Hematopoietic multipotent progenitor cell treated with erythropoietin and hydrocortisone succinate and interleukin-3 and kit ligand, for 6 days (in vitro differentiated cells): ENCODE data around the gene FMO5.
"Not testable (repeated sequence)": the region's sequence is repeated elsewhere in the genome, so short reads cannot be mapped to it uniquely, and the experiment has no call there.

Source experiments
- DNase-seq: peaks from one replicate; pipeline ENCODE4 v3.0.0-alpha.2; 2015

The FMO5 gene

DNA sequence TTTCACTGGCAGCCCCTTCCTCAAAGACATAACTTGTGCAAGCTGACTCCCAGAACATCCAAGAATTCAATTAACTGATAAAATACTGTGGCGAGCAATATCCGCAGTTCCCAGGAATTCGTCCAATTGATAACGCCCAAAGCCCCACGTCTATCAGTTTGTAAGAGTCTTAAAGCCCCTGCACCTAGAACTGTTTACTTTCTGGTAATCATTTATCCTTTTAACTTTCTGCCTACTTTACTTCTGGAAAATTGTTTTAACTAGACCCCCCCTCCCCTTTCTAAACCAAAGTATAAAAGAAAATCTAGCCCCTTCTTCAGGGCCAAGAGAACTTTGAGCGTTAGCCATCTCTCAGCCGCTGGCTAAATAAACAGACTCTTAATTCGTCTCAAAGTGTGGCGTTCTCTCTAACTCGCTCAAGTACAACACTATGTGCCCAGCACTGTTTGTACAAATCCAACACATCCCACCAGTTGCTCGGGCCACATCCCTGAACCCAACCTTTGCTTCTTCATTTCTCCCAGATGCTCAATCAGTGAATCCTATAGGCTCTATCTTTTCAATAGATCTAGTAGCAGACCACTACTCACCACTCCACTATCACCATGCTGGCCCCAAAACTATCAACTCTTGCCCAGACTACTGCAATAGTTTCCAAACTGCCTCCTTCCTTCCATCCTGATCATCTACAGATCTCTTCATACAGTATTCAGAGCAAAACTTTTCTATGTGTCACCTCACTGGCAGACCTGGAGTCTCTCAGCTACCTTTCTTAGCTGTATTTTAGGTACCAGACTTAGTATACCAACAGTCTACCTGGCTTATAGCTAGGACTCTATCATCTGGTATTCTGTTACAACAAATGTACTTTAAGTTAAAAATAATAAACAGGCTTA, 14.0 kb upstream of the FMO5 start:
- DNase-seq, result no peak

DNA sequence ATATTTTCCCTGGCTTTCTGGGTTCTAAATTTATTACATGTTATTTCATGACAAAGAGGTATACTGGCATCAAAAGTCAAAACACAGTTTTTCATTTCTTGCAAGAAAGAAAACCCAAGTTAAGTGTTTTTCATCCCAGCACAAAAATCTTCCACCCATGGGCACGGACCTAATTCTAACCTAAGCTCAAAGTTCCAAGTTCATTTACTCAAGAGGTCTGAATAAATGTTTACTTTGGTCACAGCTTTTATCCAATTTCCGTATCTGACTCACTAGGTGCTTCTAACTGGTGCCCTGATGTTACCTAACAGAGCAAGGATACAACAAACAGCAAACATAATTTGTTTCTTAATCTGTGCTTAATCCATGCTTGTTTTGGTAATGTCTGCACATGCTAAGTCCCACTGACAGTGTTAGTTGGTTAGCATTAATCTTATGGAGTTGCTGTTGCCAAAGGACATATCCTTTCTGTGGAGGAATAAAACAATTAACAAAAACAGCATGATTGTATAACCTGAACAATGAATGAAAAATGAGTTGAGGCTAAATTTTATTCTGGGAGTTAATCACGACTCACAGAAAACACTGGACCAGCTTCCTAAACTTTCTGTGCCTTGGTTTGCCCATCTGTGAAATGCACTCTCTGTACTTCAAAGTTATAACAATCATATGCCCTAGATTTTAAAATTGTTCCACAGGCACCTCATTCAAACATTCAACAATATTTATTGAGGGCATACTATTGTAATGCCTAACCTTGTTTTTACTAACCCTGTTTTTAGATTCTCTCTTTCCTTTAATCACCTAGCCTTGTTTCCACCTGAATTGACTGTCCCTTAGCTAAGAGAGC, 13.1 kb upstream of the FMO5 start:
- no peak for DNase-seq

DNA sequence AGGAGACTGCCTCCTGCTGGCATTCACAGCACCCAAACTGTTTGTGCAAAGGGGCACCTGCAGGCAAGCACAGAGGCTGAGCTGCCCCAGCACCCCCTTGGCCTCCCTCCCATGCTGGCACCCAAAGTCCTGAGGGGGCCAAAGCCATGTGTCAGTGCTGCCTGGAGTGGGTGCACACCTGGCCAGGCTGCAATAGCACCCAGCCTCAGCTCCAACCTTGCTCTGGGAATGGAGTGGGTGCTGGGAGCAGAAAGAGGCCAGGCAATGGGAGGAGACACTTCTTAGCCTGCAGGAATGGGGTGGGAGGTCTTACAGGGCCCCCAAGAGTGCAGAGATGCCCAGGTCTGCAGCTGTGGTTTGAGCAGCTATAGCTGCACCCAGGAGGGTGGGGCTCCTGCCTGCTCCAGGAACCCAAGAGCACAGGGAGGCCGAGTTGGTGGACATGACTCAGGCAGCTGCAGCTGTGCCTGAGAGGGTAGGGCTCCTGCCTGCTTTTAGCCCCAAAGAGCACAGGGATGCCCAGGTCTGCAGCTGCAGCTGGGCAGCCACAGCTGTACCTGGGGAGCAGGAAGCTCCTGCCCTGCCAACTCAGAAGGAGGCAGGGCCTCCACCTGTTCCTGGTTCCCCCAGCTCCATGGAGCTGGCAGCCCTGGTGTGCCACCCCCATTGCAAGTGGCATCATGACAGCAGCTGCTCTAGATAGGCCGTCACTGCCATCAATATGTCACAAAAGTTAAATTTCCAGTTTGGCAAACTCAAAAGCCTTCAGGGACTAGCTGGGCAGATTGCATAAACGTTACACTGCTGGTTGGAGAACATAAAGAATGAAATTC, 12.0 kb upstream of the FMO5 start:
- no peak for DNase-seq

DNA sequence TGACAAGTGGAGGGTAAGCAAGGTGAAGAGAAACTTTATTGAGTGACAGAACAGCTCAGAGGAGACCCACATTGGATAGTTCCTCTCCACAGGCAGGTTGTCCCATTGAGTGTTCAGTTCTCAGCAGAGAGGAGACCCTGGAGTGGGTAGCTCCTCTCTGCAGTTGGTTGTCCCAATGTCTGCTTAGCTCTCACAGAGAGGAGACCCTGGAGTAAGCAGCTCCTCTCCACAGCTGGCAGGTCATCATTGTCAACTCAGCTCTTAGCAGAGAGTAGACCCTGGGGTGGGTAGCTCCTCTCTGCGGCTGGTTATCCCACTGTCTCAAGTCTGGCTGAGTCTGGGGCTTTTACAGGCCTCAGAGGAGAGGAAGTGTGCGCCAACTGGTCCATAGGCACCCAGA, 11.3 kb upstream of the FMO5 start:
- DNase-seq, result no peak

DNA sequence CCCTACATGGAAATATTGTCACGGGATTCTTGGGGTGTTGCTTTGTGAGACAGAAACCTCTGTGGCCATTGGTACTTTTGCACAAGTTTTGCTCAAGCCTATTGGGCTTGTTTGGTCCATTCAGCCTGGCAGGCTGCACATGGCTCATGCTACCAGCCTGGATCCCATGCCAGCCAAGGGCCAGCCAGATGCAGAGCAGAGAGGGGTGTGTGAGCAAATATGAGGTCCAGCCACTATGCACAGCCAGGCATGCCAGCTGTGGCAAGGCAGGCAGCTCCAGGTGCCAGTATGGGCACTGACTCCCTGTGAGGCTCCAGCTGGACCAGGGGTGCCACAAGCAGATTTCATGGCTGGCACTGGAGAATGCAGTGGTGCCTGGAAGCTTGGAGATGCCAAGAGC, 10.7 kb upstream of the FMO5 start:
- no peak for DNase-seq

DNA sequence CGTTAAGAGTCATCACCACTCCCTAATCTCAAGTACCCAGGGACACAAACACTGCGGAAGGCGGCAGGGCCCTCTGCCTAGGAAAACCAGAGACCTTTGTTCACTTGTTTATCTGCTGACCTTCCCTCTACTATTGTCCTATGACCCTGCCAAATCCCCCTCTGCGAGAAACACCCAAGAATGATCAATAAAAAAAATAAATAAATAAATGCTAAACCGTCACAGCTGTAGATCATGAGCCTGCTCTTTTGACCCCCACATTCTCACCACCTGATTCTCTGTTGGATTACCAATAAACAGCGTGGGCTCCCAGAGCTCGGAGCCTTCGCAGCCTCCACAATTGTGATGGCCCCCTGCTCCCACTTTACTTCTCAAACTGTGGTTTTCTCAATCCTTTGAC, 8.8 kb upstream of the FMO5 start:
- not testable (repeated sequence) for DNase-seq

DNA sequence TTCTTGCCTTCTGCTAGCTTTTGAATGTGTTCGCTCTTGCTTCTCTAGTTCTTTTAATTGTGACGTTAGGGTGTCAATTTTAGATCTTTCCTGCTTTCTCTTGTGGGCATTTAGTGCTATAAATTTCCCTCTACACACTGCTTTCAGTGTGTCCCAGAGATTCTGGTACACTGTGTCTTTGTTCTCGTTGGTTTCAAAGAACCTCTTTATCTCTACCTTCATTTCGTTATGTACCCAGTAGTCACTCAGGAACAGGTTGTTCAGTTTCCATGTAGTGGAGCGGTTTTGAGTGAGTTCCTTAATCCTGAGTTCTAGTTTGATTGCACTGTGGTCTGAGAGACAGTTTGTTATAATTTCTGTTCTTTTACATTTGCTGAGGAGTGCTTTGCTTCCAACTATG, 5.9 kb upstream of the FMO5 start:
- not testable (repeated sequence) for DNase-seq

DNA sequence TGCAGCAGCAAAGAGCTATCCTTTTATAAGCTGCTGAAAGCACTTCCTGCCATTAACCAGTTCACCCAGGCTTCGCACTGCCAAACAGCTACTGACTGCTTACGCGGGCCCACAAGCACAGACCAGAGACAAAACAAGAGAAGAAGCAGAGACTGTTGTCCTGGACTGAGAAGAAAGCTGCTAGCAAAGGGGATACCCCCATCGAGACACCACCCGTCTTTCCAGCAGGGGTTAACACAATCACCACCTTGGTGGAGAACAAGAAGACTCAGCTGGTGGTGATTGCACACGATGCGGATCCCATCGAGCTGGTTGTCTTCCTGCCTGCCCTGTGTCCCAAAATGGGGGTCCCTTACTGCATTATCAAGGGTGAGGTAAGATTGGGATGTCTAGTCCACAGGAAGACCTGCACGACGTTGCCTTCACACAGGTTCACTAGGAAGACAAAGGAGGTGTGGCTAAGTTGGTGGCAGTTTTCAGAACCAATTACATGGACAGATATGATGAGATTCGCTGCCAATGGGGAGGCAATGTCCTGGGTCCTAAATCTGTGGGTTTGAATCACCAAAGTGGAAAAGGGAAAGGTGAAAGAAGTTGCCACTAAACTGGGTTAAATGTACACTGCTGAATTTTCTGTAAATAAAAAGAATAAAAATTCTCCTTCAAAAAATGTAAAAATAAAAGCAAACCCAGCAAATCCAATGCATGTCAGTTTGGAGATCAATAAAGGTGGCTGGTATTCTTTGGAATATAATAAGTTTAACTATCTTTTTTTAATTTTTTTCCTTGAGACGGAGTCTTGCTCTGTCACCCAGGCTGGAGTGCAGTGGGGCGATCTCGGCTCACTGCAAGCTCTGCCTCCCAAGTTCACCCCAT, 1.2 kb downstream of the FMO5 start:
- no peak for DNase-seq

DNA sequence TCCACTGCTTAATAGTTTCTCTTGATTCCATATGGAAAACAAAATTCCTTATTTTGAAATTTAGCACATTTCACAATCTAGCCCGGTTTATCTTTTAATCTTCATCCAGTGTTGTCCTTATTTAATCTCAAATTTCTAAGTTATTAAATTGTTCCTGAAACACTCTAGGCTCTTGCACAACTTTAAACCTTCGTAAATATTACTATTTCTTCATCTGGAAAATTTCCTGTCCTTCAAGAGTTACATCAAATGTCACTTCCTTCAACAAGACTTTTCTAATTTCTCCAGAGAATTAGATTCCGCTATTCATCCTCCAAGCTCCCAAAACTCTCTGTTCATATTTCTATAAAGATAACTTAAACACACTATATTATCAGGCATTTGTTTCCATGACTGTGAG, 6.5 kb downstream of the FMO5 start:
- DNase-seq, result no peak

DNA sequence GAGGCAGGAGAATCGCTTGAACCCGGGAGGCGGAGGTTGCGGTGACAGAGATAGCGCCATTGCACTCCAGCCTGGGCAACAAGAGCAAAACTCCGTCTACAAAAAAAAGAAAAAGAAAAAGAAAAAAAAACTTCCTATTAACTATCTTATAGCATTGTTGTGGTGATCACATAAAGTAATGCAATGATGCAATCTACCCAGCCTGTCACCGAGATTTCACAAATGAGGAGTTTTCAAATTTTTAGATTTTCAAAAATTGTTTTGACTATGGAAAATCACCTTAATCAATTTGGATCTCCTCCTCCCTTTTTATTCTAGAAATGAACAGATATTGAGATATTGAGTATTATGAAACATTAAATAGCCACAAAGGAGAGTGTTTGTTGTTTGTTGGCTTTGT, 8.0 kb downstream of the FMO5 start:
- DNase-seq, result no peak

DNA sequence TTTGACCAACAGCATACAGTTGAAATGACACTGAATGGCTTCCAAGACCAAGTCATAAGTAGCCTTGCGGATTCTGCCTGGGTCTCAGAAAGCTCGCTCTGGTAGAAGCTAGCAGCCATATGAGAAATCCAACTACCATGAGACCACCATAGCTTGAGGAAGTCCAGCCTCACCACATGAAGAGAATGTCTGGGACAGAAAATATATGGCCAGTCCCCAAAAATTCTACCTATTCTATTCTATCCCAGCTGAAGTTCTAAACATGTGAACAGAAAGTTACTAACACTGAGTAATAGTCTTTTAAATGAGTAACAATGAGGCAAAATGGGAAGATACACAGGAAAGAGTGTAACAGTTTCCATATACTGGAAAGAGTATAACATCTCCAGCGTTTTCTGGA, 9.0 kb downstream of the FMO5 start:
- DNase-seq, result no peak

DNA sequence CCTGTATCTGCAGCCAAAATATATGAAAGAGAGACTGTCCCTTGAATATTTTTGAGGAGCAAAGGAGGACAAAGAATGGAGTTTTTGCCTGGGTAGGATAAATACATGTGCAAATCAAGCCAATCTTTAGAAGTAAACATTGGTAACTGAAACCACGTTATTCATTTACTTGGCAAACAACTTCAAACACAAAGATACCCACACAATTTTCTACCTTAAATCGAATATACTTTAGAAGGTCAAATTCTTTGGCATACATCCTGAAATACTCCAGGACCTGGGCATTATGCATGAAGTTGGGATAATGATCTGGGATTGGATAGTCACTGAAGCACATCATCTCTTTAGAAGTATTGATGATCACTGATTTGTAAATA, 9.6 kb downstream of the FMO5 start:
- no peak for DNase-seq

DNA sequence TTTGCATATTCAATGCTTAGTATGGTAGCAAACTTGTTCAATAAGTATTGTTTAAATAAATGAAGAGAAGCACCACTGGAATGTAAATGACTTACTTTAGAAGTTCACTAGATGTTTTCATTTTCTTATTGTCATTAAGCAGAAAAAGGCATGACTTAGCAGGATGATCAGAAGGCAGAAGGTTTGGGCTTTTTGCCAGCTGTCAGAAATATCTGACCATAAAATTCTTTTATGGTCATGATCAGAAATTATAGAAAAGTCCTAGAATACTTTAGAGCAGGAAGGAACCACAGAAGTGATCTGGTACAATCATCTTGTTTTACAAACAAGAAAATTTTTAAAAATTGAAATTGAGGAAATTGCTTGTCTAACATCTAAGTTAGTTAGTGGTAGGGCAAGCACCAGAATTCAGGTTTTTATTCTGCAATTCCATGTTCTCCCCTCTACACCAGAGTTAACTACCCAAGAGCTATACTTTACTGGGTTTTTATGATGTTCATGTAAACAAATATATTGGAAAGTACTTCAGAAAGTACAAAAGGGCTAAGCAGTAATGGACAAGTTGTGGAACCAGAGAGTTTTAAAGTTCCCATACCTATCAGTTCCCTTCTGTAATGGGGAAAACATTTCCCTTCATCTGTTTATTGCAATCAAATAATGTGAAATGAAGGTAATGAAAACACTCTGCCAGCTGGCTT, 10.1 kb downstream of the FMO5 start:
- peak; percentile 77 for DNase-seq

DNA sequence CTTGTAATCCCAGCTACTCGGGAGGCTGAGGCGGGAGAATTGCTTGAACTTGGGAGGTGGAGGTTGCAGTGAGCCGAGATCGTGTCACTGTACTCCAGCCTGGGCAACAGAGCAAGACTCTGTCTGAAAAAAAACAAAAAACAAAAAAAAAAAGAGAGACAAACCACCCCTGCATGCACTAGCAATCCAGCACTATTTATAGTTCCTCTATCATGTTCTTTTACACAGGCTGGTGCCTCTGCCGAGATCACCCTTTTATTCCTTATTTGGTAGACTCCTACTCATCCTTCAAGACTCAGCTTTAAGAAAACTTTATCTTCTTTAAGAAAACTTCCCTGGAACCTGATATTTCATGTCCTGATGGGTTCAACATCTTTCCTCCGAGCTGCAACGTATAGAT, 10.8 kb downstream of the FMO5 start:
- DNase-seq, result peak; percentile 11

DNA sequence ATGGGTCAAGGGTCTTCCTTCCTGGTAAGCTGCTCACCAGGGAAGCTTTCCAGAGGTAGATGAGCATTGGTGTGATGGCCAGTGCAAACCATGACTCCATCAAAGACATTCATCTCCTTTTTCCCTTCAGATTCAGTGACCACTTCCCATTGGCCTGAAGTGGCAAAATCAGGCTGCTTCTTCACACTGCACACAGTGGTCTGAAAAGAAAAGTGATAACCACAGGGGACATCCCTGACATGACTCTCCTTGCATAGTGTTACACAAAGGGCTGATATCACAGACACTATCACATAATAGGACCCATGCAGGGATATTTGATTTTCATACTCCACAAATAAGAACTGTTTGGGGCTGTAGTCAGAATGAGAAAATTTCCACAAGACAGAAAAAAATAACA, 11.9 kb downstream of the FMO5 start:
- DNase-seq, result no peak

DNA sequence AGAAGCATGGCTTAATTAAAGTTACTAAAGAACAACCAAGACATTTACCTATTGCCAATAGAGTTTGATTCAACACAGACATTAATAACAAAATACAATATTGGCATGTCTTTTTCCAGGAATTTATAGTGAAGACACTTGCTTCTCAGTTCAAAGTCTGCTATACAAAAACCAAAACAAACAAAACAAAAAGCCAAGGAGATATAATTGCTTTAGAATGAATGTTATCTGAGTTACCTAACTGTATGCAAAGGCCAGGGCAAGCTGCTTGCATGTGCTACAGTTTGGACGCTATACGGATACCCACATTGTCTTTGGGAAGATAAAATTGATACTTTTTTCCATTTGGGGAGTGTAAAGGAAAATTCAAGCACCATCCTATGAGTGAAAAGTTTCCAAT, 13.6 kb downstream of the FMO5 start:
- no peak for DNase-seq

DNA sequence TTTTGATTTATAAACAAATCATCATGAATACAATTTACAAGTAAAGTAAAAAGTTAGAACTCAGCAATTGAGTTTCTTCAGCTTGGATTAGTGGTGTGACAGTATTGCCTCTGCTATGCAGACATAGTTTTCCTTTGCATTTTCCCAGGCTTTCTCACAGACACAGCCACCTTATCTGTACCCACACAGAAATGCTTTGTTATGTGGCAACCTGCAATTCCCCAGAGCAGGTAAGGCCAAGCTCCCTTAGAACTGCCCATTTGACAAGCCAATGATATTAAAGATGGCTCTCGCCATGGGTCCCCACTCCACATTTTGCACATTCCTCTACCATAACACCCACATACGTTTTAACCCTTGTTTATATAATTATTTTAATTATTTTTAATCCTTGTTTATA, 14.2 kb downstream of the FMO5 start:
- DNase-seq, result no peak

DNA sequence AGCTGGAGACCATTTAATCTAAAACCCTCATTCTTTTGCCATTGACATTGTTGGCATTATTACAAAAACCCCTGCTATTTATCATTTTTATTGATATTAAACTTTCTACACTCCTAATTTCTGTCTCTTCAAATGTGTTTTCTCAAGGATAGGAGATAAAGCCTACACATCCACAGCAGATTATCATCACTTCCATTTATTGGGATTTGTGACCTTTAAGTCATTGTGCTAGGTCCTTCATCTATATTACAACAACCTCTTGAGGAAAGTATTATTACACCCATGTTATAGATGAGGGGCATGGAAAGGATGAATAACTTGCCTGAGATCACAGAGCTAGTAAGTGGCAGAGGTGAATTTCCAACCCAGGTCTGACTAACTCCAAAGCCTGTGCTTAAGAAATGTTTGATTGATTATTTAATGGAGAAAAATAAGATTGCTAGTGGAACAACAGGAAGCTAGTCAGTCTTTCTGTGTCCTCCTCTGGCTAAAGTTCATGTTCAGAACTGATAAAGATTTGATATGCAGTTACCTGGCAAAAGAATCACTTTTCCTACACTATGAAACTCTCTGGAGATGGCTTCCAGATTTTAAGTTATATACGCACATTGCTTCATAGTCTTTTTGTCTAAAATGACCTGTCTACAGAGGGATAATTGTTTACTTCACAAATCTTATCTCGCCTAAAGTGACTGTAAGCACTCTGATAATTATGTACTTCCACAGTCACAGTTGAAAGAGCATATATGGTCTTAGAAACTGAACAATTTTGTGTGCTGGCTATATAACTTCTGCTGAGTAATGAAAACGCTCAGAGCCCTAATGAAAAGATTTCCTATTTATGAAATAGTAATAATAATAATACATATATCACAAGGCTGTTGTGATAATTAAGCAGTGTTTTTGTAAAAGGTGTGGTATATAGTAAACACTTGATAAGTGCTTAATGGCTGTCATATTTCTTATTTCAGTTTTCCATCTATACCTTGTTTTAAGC, 15.0 kb downstream of the FMO5 start:
- DNase-seq, result no peak

DNA sequence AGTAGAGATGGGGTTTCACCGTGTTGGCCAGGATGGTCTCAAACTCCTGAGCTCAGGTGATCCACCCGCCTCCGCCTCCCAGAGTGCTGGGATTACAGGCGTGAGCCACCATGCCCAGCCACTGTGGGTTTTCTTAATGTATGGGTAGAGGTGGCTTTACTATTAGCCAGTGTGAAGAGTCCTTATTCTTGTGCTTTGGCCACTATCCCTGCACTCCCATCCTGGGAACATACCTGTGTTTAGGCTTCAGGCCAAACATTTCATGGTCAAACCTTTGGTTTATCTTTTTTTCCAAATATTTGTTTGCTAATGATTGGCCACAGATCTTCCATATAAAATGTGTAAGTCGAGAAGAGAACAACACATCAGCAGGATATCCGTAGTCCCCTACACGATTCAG, 16.5 kb downstream of the FMO5 start:
- no peak for DNase-seq

DNA sequence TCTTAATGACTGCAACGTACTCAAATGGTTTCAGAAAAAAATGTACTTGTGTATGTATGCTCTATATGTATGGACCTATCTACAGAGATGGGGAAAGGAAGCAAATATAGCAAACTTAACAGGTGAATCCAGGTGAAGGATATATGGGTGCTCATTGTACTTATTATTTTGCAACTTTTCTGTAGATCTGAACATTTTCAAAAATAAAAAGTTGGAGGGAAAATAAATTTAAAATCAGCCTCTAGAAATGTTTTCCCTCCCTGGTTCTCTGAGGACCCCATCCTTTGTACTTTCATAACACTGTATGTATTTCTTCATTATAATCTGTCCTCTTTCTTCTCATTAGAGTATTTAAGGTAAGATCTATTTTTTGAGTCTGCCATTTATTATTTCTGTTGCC, 17.9 kb downstream of the FMO5 start:
- DNase-seq, result no peak
